NCI-H82 treated with DMSO at 0.1 percent for 48 hours (cell line): Measurements from ENCODE around the gene LAMP1.
"Not testable (repeated sequence)": the region's sequence is repeated elsewhere in the genome, so short reads cannot be mapped to it uniquely, and the experiment has no call there.

Experiments used
- DNase-seq: peaks from one replicate; lab custom pipeline; 2025; ENCODE audit not compliant: unreplicated experiment; lab: John Stamatoyannopoulos, UW

Gene LAMP1

DNA sequence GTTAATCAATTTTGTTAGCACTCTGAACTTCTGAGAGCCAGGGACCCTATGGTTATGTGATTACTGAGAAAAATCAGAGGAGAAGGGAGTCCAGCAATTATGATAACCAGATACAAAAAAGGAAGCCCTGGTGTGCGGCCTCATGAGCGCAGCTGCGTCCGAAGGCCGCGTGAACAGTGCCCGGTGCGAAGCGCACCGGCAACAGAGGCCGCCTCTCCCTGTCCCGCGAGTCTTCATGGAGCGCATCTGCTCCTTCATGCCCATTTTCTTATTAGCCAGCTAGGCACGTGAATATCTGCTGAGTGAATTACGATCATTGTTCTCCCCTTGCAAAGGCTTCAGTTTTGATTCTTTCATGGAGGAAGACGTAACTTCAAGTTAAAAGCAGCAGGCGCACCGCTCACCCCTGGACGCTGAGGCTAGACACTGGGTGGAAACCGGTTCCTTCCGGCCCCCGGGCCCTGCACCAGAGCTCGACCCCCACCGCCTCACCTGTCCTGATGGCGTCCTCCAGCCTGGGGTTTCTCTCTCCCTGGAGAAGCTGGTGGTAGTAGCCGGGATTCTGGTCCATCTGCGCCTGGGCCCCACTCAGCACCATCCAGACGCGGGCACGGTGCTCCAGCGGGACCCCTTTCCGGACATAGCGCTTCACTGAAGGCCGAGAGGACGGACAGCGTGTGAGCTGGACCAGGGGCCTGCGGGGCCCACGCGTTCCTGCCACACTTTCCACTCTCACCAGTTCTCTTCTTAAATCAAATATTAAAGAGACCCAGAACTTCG, 58.0 kb downstream of the LAMP1 start:
- no peak for DNase-seq

DNA sequence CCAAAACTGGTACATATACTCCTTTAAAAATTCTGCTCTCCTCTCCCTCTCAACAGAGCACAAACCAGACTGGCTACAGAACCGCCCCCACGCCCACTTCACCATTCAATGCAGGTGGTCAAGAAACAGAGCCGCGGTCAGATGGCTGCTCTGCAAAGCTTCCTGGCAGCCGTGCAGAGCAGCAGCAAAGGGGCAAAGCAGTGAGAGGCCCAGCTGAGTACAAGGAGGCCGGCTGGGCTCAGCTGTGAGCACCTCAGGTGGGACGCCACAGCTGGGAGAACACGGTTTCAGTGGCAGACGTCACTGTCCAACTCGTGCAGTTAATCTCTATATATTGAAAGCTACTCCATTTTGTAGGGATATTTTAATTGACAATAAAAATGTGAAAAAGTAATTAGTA, 58.6 kb downstream of the LAMP1 start:
- DNase-seq = no peak

DNA sequence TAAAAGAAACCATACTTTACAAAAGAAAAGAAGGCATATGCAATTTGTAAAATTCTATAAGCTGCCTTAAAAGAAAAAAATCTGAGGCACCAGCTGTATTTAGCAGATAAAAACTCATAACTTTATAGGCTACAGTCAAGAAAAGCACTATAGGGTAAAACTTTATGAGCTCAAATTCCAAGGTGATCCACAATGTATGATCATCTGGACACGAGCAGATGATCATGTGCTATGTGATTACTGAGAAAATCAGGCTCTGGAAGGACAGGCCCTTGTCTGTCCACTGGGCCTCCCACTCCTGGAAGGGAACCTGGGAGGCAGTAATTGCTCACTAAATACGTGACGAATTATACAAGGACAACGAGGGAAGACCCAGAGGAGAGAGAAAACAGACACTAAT, 59.6 kb downstream of the LAMP1 start:
- no peak for DNase-seq

DNA sequence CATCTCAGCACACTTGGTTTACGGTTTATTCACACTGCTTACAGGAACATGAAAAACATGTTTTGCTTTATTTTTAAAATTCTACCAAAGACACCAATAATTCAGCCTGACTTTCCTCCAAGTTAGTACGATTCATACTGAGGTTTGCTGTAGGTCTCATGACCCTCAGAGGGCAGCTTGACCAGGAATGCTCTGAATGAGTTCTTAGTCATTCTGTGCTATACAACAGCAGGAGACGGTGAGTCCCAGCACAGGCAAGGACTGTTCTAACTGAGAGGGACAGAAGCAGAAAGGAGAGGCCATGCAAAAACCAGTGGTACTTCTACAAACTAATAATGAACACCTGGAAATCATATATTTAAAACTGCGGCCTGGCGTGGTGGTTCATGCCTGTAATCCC, 60.5 kb downstream of the LAMP1 start:
- no peak for DNase-seq

DNA sequence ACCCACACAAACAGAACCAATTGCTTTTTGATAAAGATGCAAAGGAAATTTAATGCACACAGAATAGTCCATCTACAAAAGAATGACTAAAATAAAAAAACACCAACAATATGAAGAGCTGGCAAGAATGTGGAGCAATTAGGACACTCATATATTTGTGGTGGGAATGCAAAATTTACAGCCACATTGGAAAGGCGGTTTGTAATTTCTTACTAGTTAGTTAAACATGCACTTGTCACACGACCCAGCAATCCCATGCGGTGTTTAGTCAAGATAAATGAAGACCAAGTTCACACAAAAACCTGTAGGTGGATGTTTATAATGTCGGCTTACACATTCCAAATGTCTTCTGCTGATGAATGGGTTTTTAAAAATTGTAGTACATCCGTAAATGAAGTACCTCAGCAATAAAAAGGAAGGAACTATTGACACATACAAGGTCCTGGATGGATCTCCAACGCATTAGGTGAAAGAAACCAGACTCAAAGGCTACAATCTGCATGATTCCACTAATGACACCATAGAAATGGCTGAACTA, 61.7 kb downstream of the LAMP1 start:
- no peak for DNase-seq

DNA sequence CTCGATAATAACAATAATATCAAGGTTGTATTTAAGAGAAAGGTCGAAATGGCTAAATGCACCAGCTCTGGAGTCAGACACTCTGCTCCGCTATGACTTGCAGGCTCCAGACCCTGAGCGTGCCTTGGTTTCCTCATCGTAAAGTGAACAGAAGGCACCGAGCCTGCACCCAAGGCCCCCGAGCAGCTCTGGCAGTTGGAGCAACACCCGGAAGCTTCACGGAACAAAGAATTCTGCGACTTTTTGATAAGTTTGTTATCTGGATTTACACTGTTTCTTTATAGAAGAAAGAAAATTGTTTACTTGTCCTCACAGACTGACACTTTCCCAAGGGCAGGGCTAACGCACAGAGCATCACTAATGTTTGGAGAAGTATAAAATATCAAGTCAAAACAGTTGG, 62.5 kb downstream of the LAMP1 start:
- DNase-seq = no peak

DNA sequence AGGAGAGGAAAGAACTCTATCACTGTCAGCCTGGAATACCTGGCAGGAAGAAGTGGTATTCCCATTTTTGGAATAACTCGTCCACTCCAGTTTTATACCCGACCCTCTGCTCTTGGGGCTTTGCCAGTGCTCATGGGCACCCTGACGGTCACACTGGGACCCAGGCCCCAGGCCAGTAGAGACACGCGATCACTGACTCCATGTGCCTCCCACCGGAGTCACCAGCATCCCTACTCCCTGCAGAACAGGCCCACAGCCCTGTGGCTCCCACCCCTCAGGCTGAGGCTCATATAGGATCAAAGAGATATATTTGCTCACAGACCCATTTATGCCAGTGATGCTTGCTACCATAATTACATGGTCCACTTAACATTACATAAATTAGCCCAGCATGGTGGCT, 63.4 kb downstream of the LAMP1 start:
- DNase-seq = no peak

DNA sequence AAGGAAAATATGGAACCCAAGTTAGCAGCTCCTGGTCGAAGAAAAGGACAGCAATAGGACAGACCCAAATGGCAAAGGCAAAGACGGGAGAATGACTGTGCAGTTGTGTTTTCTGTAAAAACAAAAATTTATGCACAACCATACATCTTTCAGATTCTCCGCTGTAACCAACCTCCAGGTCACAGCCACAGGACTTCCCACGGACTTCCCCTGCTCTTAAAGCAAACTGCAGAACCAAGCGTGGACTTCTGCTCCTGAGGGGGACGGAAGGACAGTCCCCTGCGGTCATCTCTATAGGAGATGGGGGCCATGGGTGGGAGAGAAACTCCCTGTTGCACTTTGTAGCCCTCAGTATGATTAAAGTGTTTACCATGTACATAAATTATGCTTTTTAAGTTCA, 64.4 kb downstream of the LAMP1 start:
- no peak for DNase-seq

DNA sequence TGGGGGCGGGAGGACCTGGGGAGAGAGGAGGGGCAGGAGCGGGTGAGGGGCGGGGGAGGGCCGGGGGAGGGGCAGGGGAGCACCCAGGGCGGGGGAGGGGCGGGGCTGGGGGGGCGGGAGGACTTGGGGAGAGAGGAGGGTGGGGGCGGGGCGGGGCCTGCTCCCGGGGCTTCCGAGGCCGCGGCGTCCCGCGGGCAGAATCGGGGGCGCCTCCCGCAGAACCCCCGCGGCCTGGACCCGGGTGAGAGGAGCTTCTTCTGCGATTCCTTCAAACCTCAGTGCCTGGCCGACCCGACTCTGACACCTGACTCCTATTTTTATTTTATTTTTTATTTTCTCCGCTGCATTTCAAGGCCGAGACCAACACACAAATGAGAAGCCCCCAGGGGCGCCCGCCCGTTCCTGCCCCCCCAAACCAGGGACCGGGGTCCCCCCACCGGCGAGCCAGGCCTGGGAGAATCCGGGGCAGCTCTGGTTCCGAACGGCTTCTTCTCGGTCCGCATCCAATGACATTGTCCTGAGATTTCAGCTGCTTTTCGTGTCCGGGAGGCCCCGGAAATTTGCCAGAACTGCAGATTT, 67.4 kb downstream of the LAMP1 start:
- no peak for DNase-seq

DNA sequence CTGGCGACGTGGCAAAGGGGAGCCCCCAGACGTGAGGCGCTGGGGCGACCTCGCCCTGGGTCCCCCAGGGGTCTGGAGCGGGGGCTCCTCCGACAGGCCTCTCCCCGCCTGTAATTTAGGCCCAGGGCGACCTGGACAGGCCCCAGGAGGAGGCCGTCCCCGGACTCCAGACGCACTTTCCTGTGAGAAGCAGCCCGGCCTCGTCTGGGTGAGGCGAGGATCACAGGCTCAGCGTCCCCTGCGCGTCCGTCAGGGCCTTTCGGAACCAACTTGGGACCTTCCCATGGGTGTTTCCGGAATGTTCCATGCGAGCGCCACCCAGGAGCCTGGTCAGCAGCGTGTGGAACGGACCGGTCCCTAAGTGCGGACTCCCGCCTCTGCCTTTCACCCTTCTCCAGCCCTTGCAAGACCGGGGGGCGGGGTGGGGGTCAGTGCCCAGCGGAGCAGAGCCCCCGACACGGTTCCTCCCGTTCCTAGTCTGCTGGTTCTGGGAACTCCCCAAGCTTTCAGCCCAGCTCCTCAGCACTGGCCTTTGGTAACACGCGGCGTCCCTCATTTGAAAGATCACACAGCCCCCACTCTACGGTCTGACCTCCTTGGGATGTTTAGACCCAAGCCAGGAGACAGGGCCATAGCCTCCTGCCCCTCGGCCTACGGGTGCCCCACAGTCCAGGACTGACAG, 68.0 kb downstream of the LAMP1 start:
- DNase-seq = no peak

DNA sequence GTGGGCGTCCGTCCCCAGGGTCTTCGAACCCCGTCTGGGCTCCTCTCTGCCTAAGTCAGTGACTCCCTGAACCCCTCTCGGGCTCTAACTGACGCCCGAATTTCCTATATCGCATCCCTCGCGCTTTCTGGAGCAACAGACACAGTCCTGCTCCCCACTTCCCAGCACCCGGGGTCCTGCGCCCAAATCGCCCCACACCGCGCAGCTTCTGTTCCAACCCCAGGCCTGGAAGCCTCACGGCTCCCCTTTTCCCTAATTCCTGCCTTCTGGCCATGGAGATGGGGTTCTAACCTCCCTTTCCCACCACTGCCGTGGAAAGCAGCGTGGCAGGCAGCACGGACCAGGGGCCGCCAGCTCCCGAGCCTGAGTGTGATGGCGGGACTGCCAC, 68.5 kb downstream of the LAMP1 start:
- no peak for DNase-seq

DNA sequence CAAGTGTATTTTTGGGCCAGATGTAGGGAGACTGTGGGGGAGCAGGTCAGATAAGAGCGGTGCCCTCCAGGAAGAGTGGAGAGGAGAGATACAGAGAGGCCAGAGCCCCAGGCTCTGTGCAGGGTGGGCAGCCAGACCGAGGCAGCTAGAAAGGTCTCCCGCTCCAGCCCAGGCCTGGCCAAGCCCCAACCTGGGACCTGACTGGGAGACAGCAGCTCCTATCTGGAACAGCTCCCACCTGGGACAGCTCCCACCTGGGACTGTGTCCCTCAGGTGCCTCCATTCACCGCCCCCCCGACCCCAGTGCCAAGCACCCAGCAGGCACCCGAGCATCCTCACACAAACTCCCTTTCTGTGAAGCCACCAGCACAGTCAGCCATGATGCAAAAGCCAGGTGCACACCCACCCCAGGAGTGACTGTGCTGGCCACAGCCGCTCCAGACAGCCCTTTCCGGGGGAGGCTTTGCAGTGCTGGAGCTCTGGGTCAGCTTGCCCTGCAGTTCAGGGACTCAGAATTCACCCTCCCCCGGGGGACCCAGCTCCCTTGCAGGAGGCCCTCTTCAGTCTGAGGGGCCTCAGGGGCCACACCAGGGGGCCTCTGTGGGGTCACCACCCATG, 69.0 kb downstream of the LAMP1 start:
- DNase-seq = no peak

DNA sequence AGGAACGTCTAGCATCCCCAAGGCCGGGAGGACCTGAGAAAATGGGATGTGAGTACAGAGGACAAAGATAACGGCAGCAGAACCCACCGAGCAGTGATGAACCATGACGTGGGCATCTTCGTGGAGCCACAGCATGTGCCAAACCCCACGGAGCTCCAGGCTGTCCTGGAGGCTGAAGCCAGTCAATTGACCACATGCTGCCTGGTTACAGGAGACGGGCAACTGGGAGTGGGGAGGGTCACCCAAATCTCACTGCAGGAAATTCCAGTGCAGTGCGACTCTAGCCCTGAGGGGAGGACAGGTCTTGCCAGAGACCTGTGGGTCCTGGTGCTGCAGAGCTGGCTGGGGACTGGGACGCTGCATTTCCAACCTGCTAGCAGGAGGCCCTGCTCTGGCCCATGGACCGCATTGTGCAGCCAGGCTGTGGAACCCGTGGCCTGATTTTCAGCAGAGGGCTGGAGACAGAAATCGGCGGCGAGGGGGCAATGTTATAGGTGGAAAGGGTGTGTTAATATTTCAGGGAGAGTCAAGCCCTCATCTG, 70.1 kb downstream of the LAMP1 start:
- no peak for DNase-seq

DNA sequence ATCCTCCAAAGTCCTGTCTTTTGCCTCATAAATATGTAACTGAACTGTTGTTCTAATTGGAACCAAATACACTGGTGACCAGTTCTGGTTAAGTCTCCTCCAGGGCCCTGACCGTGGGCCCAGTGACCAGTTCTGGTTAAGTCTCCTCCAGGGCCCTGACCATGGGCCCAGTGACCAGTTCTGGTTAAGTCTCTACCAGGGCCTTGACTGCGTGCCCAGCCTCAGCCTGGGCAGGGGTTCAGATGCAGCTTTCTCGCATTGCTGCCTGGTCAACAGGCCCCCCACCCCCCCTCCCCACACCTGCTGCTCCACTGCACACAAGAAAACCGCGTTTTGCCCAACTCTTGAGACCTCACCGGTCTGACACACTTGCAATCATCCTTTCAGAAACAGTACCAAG, 70.7 kb downstream of the LAMP1 start:
- no peak for DNase-seq

DNA sequence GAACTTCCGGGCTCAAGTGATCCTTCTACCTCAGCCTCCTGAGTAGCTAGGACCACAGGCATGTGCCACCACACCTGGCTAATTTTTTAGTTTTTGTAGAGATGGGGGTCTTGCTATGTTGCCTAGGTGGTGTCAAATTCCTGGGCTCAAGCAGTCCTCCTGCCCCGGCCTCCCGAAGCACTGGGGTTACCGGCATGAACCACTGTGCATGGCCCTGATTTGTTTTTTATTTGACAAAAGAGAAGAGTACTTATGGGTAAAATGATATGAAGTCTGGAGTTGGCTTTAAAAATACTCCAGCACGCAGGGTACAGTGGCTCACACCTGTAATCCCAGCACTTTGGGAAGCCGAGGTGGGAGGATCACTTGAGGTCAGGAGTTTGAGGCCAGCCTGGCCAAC, 71.3 kb downstream of the LAMP1 start:
- not testable (repeated sequence) for DNase-seq

DNA sequence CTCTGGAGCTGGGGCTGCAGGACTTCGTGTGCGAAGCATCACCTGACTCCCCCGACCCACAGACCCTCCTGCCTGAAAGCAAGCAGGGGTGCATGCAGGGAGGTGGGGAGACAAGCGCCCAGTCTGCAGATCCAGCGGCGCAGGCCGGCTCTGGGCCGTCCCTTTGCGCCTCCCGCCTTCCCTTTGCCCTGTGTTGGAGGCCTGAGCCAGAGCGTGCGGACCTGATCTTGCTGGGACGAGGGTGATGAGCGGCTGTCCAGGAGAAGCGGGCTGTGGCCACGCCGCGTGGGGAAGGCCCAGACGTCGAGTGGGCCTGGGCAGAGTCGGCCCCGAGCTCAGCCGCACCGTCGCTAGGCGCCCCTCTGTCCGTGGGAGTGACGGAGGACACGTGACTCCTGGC, 72.2 kb downstream of the LAMP1 start:
- no peak for DNase-seq

DNA sequence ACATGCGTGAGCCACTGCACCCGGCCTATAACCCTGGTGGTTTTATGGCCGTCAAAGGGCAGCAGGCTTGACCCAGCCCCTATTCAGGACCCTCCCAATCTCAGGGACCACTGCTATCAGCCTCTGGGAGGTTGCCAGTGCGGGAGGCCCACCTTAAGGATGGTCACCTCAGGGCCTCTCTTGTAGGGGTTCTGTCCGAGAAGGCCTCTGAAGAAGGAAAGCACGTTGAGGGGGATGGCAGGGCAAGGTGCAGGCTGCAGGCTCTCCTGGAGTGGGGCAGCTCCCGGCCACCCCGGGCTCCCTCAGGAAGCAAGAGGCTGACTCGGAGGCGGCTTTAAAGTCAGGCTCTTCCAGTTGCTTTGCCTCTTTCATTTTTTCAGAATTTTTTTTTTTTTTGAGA, 72.8 kb downstream of the LAMP1 start:
- DNase-seq = no peak

DNA sequence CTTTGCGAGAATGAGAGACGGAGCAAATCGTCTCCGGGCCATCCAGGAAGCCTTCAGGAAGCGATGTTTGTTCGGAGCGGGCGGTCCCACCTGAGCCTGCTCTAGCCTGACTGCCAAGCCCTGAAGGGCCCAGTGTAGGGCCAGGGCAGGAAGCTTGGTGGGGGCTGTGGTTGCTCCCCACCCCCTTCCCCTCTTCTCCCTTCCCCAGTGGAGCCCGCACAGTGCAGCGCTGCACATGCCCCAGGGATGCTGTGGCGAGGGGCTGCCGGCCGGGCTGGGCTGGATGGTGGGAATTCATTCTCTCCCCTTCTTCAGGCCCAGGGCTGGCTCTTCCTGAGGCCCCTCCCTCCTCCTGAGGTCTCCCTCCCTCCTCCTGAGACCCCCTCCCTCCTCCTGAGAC, 74.0 kb downstream of the LAMP1 start:
- no peak for DNase-seq

DNA sequence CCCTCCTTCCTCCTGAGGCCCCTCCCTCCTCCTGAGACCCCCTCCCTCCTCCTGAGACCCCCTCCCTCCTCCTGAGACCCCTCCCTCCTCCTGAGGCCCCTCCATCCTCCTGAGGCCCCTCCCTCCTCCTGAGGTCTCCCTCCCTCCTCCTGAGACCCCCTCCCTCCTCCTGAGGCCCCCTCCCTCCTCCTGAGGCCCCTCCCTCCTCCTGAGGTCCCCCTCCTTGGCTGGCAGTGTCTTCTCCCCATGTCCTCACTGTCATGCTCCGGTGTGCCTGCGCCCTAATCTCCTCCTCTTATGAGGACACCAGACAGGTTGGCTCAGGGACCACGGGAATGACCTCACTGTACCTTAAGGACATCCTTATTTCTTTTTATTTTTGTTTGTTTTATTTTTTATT, 74.7 kb downstream of the LAMP1 start:
- not testable (repeated sequence) for DNase-seq
